Mammary epithelial cell (primary cell): ENCODE results near the gene COL24A1.

ENCODE experiments used
- CTCF ChIP-seq, 2 donors: IDR thresholded peaks in 1 of 2; conservative IDR thresholded peaks in 1 of 2; 2 replicates each; pipeline ENCODE4 v1.5.1; 2011 to 2012; ENCODE audit warnings: inconsistent platforms in 2 of 2, low read length in 2 of 2, mild to moderate bottlenecking in 2 of 2, control low read depth in 1 of 2, low read depth in 1 of 2; ENCODE audit not compliant: insufficient read depth in 1 of 2; ENCODE audit errors: extremely low read depth in 1 of 2
- EZH2 ChIP-seq: IDR thresholded peaks from 2 replicates; pipeline ENCODE4 v1.6.1; 2012; ENCODE audit warnings: low read length, inconsistent platforms, borderline replicate concordance

GRCh38 chr1:86195281-86195680 is 38.7 kb upstream of the COL24A1 start:
- TF ChIP-seq CTCF (conservative IDR thresholded peaks at IDR 0.05 in 1 of 2, IDR thresholded peaks at IDR 0.05 in 1 of 2; ENCODE audit: extremely low read depth in 1 of 2, insufficient read depth in 1 of 2, low read depth in 1 of 2, low read length in 2 of 2) (no peak), EZH2 (no peak)
